Measurements from ENCODE around the gene EFS. TPM values are rescaled to one million over a fixed set of nuclear protein-coding genes. Genes with fewer than 3 reads are reported as not detected.
A peak's percentile ranks its signal among the peaks of the same experiment; 100 is the strongest.

Gene EFS
- total and polyA plus RNA-seq, 2 donors from 2014 or later = 5.5 to 5.6 TPM

GRCh38 chr14:23358042-23358441 is 6.9 kb downstream of the EFS start:
- no peaks in the 10 kb centered on the region for H3K9me3 ChIP-seq (ENCODE audit: control insufficient read depth in 2 of 3, insufficient read depth in 1 of 3, low read length in 3 of 3)
- intact Hi-C loops (cut with DNase I) = no loop called here
- no peak overlapping the region for H3K9ac ChIP-seq (ENCODE audit: low read length in 3 of 3)
- H3K4me3 ChIP-seq (ENCODE audit: low read length in 3 of 3) = no peak overlapping the region
- FAIRE-seq (no peak), DNase-seq (no peak)
- peaks cover 0 to 2% (median 0%) of the 10 kb centered on the region in 3 donors for H3K36me3 ChIP-seq (ENCODE audit: control insufficient read depth in 2 of 3, insufficient read depth in 3 of 3, low read length in 3 of 3)
- TF ChIP-seq CTCF (IDR thresholded peaks at IDR 0.05; ENCODE audit: borderline replicate concordance, extremely low read depth, insufficient read depth) = no peak
- H3K27ac ChIP-seq (ENCODE audit: low read depth in 2 of 2, low read length in 2 of 2) = no peak overlapping the region
- H3K4me1 ChIP-seq (ENCODE audit: control insufficient read depth in 2 of 3, insufficient read depth in 2 of 3, low read depth in 1 of 3, low read length in 3 of 3) = peaks cover 0 to 2% (median 0%) of the 10 kb centered on the region in 3 donors
- no peaks in the 10 kb centered on the region for H3K27me3 ChIP-seq (ENCODE audit: control insufficient read depth, insufficient read depth, low read length)

GRCh38 chr14:23357261-23357660 is 7.7 kb downstream of the EFS start:
- no peak overlapping the region for H3K9ac ChIP-seq (ENCODE audit: low read length in 3 of 3)
- H3K27ac ChIP-seq (ENCODE audit: low read depth in 2 of 2, low read length in 2 of 2) = no peak overlapping the region
- FAIRE-seq = no peak
- no peak for TF ChIP-seq CTCF (IDR thresholded peaks at IDR 0.05; ENCODE audit: borderline replicate concordance, extremely low read depth, insufficient read depth)
- H3K27me3 ChIP-seq (ENCODE audit: control insufficient read depth, insufficient read depth, low read length) = no peaks in the 10 kb centered on the region
- intact Hi-C loops (cut with DNase I) = no loop called here
- H3K4me3 ChIP-seq (ENCODE audit: low read length in 3 of 3) = no peak overlapping the region
- H3K4me1 ChIP-seq (ENCODE audit: control insufficient read depth in 2 of 3, insufficient read depth in 2 of 3, low read depth in 1 of 3, low read length in 3 of 3) = peaks cover 0 to 3% (median 0%) of the 10 kb centered on the region in 3 donors
- H3K9me3 ChIP-seq (ENCODE audit: control insufficient read depth in 2 of 3, insufficient read depth in 1 of 3, low read length in 3 of 3) = no peaks in the 10 kb centered on the region
- H3K36me3 ChIP-seq (ENCODE audit: control insufficient read depth in 2 of 3, insufficient read depth in 3 of 3, low read length in 3 of 3) = peaks cover 0 to 2% (median 0%) of the 10 kb centered on the region in 3 donors
- DNase-seq = peak in 2 of 5 donors; percentile 31 to 56

- no peak for TF ChIP-seq CTCF (IDR thresholded peaks at IDR 0.05; ENCODE audit: borderline replicate concordance, extremely low read depth, insufficient read depth)
- Histone ChIP-seq H3K9me3 (ENCODE audit: control insufficient read depth in 2 of 3, insufficient read depth in 1 of 3, low read length in 3 of 3) (no peaks in the 10 kb centered on the region), H3K9ac (ENCODE audit: low read length in 3 of 3) (no peak overlapping the region), H3K27ac (ENCODE audit: low read depth in 2 of 2, low read length in 2 of 2) (no peak overlapping the region), H3K4me1 (ENCODE audit: control insufficient read depth in 2 of 3, insufficient read depth in 2 of 3, low read depth in 1 of 3, low read length in 3 of 3) (peaks cover 0 to 7% (median 0%) of the 10 kb centered on the region in 3 donors), H3K27me3 (ENCODE audit: control insufficient read depth, insufficient read depth, low read length) (no peaks in the 10 kb centered on the region), H3K4me3 (ENCODE audit: low read length in 3 of 3) (no peak overlapping the region), H3K36me3 (ENCODE audit: control insufficient read depth in 2 of 3, insufficient read depth in 3 of 3, low read length in 3 of 3) (peaks cover 0 to 2% (median 0%) of the 10 kb centered on the region in 3 donors)
- no peak for DNase-seq
- intact Hi-C loops (cut with DNase I) = no loop called here
- no peak for FAIRE-seq
Observed at GRCh38 chr14:23356662-23357061, 8.3 kb downstream of the EFS start.

GRCh38 chr14:23355871-23356435 is 9.0 kb downstream of the EFS start:
- Histone ChIP-seq H3K4me1 (ENCODE audit: control insufficient read depth in 2 of 3, insufficient read depth in 2 of 3, low read depth in 1 of 3, low read length in 3 of 3) (peaks cover 0 to 7% (median 0%) of the 10 kb centered on the region in 3 donors), H3K9me3 (ENCODE audit: control insufficient read depth in 2 of 3, insufficient read depth in 1 of 3, low read length in 3 of 3) (no peaks in the 10 kb centered on the region), H3K27ac (ENCODE audit: low read depth in 2 of 2, low read length in 2 of 2) (no peak overlapping the region), H3K4me3 (ENCODE audit: low read length in 3 of 3) (no peak overlapping the region), H3K36me3 (ENCODE audit: control insufficient read depth in 2 of 3, insufficient read depth in 3 of 3, low read length in 3 of 3) (peaks cover 0 to 2% (median 0%) of the 10 kb centered on the region in 3 donors), H3K27me3 (ENCODE audit: control insufficient read depth, insufficient read depth, low read length) (no peaks in the 10 kb centered on the region), H3K9ac (ENCODE audit: low read length in 3 of 3) (no peak overlapping the region)
- TF ChIP-seq CTCF (IDR thresholded peaks at IDR 0.05; ENCODE audit: borderline replicate concordance, extremely low read depth, insufficient read depth) = no peak
- no peak for DNase-seq
- intact Hi-C loops (cut with DNase I) = no loop called here
- no peak for FAIRE-seq

All from kidney (tissue), 14 donors.